SK-MEL-5 (cell line): ENCODE results near the gene ACTN4. TPM values are rescaled to one million over a fixed set of nuclear protein-coding genes. Genes with fewer than 3 reads are reported as not detected.

ENCODE experiments used
- DNase-seq: peaks from one replicate; pipeline ENCODE4 v3.0.0-alpha.2; 2016; ENCODE audit warnings: low read depth, low spot score
- in situ Hi-C: cut with HindIII; loops from 2 replicates; pipeline ENCODE4 v1.10.0; 2016; ENCODE audit warnings: low sequenced_read_pairs, high pct_unique_total_duplicates, low pct_unique_long_range_greater_than_20kb
- total RNA-seq: library from RNA; depleted of rRNA; stranded (reverse); fragments of >200 nt; shearing (Covaris generic); gene quantifications from 2 replicates; pipeline ENCODE4 v1.2.3, GENCODE V29; 2014

Gene ACTN4
- total RNA-seq, 1 experiment from 2014 or later, result 69.8 TPM

DNA sequence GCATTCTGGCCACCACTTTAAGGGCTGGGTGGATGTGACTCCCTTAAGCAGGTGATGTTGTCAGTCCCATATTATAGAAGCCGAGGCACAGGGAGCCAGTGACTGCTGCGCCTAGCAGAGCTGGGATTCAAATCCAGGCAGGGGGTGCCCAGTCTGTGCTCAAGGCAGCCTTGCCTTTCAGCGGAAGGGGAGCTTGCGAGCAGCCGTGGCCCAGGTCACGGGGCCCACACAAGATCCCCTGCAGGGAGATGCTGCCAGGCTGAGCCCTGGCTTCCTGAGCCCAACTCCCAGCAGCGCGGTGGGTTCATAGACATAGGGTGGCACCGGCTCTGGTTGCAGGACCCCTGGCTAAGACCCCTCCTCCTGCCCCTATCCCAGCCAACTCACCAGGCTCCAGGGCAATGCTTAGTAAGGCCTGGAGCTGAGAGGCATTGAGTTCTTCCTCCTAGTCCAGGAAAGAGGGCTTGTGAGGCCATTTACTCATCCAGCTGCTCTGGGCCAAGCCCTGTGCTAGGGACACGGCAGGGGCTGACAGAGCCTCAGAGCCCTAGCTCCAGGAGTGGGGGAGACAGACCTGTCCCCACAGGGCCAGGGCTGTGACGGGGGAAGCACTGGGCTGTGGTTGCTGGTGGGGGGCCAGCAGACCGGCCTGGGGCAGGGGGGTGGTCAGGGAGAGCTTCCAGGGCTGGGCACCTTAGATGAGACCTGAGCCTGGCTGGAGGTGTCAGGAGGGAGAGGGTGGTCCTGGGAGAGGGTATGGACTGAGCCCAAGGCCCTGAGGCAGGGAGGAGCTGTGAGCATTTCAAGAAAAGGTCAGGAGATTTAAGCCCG lies 87.2 kb downstream of the ACTN4 start:
- in situ Hi-C loops, result no loop called here
- no peak for DNase-seq

DNA sequence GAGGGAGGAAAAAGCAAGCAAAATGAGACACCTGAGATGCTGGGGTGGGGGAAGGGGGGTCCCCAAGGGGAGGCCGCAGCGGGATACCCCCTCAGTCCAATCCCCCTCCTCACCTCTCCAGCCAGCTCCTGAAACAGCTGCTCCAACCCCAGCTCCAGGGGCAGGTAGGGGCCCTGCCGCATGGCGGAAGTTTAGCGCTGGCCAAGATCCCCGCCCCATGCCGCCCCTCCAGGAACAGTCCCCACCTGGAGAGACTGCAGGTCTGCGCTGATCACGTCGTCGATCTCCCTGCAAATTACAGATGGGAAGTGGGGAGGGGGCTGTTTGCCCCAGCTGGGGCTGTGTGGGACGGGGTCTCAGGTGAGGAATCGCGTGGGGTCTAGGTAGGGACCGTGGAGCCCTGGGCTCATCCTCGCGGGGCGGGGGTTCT lies 87.8 kb downstream of the ACTN4 start:
- in situ Hi-C loops, result no loop called here
- DNase-seq, result no peak

DNA sequence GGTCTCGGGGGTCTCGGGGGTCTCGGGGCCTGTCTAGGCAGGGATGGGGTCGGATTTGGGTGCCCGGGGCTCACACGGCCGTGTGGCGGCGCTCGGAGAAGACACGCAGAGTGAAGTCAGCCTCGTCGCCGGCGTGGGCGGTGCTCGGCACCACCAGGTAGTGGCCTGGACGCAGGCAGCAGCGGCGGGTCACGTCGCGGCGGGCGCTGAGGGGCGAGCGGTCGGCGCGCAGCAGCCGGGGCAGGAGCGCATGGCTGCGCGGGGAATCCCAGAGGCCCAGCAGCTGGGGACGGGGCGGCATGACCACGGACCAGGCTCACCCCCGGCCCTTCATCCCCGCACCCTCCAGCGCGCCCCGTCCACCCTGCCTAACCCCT lies 88.6 kb downstream of the ACTN4 start:
- in situ Hi-C loops, result no loop called here

DNA sequence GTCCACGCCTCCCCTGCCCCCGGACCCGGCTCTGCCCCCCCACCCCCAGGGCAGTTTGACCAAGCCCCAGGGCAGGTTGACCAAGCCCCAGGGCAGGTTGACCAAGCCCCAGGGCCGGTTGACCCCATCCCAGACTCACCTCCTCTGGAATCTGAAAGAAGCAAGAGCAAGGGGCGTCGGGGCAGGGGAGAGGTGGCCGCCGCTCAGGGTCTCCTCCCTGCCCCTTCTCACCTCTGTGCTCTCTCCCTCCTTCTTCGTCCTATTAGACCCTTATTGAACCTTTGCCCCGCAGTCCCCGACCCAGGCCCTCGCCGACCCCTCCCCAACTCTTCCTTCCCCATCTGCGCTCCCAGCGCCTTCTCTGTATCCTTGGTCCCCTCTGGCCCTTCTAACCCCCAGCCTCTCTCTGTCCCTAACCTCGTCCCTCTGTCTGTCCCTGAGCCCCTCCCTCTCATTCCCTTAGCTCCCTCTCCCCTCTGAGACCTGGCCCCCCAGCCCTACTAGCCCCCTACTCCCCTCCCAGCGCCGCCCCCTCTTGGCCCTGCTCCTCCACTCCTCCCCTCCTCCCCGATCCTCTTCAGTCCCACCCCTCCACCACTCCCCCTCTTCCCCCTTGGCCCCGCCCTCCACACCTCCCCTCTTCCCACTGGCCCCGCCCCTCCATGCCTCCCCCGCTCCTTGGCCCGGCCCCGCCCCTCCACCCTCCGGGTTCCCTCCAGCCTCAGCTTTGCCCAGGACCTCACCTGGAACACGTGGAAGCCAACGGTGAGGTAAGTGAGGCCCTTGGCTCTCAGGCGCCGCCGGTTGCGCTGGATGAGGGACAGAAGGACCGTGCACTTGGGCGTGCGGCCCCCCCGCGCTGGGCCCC lies 89.2 kb downstream of the ACTN4 start:
- in situ Hi-C loops, result no loop called here
- no peak for DNase-seq

More for the DNA sequence above, 88.6 kb downstream of the ACTN4 start:
- DNase-seq, result no peak

DNA sequence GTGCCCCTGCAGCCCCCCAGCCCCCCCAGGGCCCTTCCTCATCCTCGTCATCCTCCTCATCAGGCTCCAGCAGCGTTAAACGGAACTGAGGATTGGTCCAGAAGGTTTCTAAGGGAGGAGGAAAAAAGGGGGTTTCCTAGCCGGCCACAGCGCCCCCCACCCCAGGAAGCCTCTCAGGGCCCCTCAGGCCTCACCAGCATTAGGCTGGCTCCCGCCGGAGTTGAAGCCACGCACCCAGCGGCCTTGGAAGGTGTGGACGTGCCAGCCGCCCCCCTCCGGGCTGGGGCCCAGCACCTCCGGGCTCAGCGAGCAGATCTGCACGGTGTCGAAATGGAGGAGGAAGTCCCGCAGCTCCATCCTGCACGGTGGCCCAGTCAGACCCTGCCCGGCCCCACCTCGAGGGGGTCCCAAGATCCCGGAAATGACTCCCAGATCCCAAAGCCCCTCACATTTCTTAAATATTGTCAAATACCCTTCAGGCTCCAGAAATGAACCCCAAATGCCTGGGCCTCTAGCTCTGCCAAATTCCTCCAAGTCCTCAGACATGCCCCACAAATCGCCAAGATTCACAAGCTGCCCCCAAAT lies 89.9 kb downstream of the ACTN4 start:
- in situ Hi-C loops, result no loop called here
- DNase-seq, result no peak

DNA sequence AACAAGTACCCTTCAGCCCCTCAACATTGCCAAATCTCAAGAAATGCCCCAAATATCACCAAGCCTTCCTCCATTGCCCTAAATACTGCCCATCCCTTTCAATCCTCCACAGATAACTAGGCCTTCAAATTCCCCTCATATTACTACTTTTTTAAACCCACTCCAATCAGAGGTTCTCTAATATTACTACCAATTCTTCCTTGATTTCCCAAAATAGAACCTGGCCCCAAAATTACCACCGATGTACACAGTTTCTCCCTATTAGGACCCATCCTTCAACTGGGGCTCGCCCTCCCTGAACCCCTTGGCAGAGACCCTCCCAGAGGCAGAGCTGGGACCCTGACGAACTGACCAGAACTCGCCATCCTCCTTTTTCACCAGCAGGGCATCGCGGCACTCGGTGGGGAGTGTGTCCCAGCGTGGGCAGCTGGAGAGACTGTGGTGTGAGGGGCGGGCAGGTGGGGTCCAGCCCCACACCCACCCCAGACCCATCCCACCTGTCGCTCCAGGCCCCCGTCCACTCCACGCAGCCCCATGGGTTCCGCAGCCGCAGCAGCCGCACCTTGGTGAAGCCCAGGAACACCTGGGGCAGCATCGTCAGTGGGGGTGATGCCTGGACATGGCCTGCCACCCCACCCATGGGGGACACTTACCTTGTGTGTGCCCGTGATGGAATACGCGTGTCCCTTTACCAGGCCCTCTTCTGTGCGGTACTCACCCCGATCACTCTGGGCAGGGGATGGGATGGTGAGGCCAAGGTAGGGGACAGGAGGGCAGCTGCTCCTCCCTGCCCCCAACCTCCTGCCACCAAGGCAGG lies 90.7 kb downstream of the ACTN4 start:
- DNase-seq, result no peak
- in situ Hi-C loops, result no loop called here

DNA sequence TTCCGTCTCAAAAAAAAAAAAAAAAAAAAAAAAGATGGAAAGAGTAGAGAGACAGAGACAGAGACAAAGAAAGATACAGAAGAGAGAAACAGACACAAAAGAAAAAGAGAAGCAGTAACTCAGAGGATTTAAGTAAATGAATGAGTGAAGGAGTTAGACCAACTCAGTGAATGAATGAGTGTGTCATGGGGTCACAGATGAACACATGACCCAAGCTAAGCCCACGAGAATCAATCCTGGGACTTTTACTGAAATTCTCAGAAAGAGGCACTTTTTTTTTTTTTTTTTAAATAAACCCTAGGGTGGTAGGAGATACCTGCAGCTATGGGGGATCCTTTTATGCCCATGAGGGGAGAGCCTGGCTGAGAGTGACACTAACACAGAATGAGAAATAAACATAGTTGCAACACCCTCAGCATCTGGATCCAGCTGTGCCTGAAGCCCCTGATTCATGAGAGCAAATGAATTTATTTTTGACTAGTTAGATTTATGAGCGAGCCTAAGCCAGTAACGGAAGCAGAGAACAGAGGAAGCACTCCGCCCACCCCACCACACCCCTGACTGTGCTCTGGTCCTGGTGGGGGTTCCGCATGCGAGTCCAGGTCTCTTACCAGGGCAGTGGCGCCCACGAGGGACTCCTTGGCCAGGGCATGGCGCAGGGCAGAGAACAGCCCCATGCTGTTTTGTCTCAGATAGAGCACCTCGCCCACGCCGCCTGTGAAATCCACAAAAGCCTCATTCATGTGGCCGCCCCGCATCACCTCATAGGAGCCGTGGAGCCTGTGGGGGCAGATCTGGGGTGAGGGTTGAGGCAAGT lies 92.2 kb downstream of the ACTN4 start:
- no peak for DNase-seq
- in situ Hi-C loops, result no loop called here

DNA sequence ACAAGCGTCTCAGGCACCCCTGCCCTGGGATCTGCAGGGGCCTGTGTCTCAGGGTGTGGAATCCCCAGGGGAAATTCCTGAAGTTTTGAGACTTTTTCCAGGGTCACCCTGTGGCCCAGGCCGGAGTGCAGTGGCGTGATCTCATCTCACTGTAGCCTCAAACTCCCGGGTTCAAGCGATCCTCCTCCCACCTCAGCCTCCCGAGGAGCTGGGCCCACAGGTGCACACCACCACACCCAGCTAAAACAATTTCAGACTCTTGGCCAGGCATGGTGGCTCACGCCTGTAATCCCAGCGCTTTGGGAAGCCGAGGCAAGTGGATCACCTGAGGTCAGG lies 92.8 kb downstream of the ACTN4 start:
- in situ Hi-C loops, result no loop called here
- DNase-seq, result no peak

DNA sequence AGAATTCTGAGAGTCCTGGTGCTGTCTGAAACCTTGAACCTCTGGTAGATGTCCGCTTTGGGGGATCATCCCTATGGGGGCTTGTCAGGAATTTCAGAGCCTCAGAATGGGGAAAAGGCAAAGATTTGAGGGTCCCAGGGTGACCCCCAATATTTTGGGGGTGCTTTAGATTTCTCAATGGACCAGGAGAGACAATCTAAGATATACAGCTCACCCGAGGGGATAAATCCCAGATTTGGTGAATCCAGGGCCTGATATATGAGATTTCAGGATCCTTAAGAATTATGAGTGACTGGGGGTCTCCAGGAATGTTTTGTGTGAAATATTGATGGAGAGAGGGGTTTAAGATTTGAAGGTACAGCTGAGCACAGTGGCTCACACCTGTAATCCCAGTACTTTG lies 93.5 kb downstream of the ACTN4 start:
- in situ Hi-C loops, result no loop called here
- DNase-seq, result no peak

DNA sequence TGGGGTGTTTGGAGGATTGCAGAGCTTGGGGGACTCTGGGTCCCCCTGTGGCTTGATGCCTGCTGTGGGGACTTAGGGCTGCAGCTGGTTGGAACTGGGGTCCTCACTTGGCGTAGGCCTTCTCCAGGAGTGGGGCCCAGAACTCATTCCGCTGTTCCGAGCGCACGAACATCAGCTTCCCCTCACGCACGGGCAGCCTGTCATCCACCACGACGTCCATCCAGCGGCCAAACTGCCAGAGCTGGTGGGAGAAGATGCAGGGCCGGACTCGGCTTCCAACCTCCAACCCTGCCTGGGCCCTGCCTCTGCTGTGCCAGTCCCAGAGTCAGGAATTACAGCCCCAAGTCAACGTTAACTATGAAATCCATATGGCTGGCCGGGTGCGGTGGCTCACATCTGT lies 94.2 kb downstream of the ACTN4 start:
- in situ Hi-C loops, result no loop called here

DNA sequence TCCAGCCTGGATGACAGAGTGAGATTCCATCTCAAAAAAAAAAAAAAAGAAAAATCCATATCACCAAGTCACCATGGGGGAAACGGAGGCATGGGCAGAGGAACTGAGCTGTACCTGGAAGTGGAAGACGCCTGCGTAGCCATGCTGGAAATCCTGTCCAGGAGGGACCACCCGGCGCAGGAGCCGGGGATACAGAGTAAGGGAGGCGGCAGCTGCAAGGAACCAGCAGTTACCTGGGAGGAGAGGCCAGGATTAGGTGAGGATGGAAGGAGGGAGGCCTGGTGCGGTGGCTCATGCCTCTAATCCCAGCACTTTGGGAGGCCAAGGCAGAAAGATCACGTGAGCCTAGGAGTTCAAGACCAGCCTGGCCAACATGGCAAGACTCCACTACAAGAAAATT lies 94.8 kb downstream of the ACTN4 start:
- in situ Hi-C loops, result no loop called here

More for the DNA sequence above, 94.2 kb downstream of the ACTN4 start:
- DNase-seq, result no peak

DNA sequence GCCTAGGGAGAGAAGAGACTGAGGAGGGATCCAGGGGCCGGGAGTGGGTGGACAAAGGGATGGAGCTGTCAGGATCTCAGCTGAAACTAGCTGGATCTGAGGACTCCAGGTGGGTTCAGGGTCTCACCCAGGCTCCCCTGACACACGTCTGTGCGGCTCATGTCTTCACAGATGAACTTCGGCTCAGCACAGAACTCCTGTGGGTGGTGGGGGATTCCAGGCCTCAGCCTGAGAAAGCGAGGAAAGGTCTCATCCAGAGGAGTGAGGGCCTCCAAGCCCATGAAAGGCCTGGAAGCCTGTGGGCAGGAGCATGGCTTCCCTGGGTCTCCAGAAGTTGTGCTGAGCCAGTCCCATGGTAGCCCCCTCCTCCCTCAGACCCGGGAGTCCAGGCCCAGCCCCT lies 95.5 kb downstream of the ACTN4 start:
- in situ Hi-C loops, result no loop called here
- DNase-seq, result no peak

More for the DNA sequence above, 94.8 kb downstream of the ACTN4 start:
- no peak for DNase-seq

DNA sequence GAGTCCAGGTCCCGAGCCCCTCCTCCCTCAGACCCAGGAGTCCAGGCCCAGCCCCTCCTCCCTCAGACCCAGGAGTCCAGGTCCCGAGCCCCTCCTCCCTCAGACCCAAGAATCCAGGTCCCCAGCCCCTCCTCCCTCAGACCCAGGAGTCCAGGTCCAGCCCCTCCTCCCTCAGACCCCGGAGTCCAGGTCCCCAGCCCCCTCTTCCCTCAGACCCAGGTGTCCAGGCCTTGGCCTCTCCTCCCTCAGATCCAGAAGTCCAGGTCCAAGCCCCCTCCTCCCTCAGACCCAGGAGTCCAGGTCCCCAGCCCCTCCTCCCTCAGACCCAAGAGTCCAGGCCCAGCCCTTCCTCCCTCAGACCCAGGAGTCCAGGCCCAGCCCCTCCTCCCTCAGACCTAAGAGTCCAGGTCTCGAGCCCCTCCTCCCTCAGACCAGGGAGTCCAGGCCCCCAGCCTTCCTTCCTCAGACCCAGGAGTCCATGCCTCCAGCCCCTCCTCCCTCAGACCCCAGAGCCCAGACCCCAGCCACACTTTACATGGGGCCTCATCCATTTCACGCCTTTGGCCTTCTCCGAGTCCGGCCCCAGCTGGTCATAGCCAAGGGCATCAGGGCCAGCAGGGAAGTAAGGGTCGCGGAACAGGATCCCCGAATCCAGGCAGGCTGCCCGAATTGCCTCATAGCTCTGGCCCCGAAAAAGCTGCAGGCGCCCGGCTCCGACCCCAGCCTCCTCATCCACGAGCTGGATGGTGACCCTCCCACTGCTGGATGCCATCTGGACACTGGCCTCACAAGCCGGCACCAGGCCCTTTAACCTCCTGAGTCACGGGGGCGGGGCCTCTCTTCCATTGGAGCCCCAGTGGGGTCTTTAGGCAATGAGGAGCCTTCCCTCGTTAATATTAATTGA lies 96.2 kb downstream of the ACTN4 start:
- in situ Hi-C loops, result no loop called here
- DNase-seq, result no peak

DNA sequence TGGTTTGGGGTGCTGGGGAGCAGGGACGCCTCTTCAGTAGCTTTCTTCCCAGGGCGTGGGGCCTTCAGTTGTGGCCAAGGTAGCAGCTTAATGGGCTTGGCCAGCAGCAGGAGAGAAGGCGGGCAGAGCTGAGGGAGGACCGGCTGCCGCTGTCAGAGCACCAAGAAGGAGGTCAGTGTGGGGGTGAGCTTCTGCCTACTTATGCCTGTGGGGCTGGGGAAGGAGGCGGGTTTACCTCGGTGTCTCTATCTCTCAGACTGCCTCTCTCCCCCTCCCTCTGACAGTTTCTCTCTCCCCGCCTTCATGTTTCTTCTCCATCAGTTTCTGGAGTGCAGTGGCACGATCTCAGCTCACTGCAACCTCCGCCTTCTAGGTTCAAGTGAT lies 96.8 kb downstream of the ACTN4 start, which contains the start of gene CAPN12:
CAPN12 (minus strand) TSS at position 177 of the 384 bp plus-strand sequence. CDS start 309 bp downstream, outside the sequence.
- no peak for DNase-seq
- in situ Hi-C loops, result no loop called here

DNA sequence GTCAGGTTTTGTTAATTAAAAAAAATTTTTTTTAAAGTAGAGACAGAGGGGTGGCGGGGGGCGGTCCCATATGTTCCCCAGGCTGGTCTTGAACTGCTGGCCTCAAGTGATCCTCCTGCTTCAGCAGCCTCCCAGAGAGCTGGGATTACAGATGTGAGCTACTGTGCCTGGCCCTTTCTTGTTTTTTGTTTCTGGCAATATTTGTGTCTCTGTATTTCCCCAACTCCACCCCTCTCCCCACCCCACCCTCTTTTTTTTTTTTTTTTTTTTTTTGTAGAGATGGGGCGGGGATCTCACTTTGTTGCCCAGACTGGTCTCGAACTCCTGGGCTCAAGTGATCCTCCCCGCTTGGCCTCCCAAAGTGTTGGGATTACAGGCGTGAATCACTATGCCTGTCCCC lies 97.4 kb downstream of the ACTN4 start:
- in situ Hi-C loops, result no loop called here
- no peak for DNase-seq

DNA sequence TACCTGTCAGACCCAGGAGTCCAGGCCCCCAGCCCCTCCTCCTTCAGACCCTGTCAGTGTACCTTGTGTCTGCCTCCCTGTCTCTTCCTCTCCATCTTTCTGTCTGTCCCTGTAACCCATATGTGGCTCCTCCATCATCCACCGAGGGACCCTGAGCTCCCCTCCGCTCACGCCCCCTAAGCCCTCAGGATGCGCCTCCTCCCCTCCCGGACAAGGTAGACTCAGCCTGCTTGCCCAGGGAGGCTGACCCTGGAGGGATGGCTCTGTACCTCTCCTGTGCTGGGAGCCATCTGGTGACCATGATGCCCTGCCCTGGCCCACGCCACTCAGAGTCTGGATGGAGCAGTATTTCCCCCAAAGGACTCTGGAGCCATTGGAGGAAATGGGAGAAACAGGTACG lies 97.9 kb downstream of the ACTN4 start:
- no peak for DNase-seq

More for the DNA sequence above, 97.9 kb downstream of the ACTN4 start:
- in situ Hi-C loops, result no loop called here
